Sigmoid colon (tissue), 7 donors: ENCODE data around the gene HOXA1. TPM values are rescaled to one million over a fixed set of nuclear protein-coding genes. Genes with fewer than 3 reads are reported as not detected.
A peak's percentile ranks its signal among the peaks of the same experiment; 100 is the strongest.

Source experiments
- DNase-seq: peaks from one replicate; pipeline ENCODE4 v3.0.0-alpha.2; 2019
- H3K27ac ChIP-seq, 4 donors: fragments of 200-600 bp; sonication (generic); one replicate each; pipeline ENCODE4 v1.5.1; 2016 to 2019; ENCODE audit warnings: mild to moderate bottlenecking in 1 of 4
- H3K27me3 ChIP-seq, 3 donors: fragments of 200-600 bp; sonication (generic); one replicate each; pipeline ENCODE4 v1.5.1; 2019; ENCODE audit warnings: mild to moderate bottlenecking in 1 of 3
- H3K36me3 ChIP-seq, 4 donors: fragments of 200-600 bp; sonication (generic); one replicate each; pipeline ENCODE4 v1.5.1; 2016 to 2019
- H3K4me1 ChIP-seq, 4 donors: fragments of 200-600 bp; sonication (generic); one replicate each; pipeline ENCODE4 v1.5.1; 2017 to 2019
- H3K4me3 ChIP-seq, 4 donors: fragments of 200-600 bp; sonication (generic); one replicate each; pipeline ENCODE4 v1.5.1; 2017 to 2019; ENCODE audit warnings: mild to moderate bottlenecking in 2 of 4, moderate library complexity in 1 of 4
- H3K9me3 ChIP-seq, 4 donors: fragments of 200-600 bp in 3 of 4; sonication (generic) in 3 of 4; one replicate each; pipeline versions ENCODE4 v1.5.1 to v1.6.1; 2013 to 2019
- CTCF ChIP-seq, 4 experiments: fragments of 450-650 bp in 3 of 4; fragments of 200-600 bp in 1 of 4; IDR thresholded peaks; one replicate each; pipeline ENCODE4 v1.5.1; 2016 to 2019; ENCODE audit warnings: antibody characterized with exemption in 4 of 4, mild to moderate bottlenecking in 3 of 4, moderate library complexity in 2 of 4
- EP300 ChIP-seq, 4 donors: sonication (generic); formaldehyde crosslinking; IDR thresholded peaks; one replicate each; pipeline ENCODE4 v1.6.1; 2017; ENCODE audit warnings: antibody characterized with exemption in 4 of 4
- POLR2A ChIP-seq, 2 donors: fragments of 450-650 bp; IDR thresholded peaks; one replicate each; pipeline ENCODE4 v1.6.1; 2016; ENCODE audit warnings: antibody characterized with exemption in 2 of 2, mild to moderate bottlenecking in 2 of 2, moderate library complexity in 2 of 2
- POLR2AphosphoS5 ChIP-seq, 4 donors: sonication (generic); formaldehyde crosslinking; IDR thresholded peaks; one replicate each; pipeline ENCODE4 v1.6.1; 2017; ENCODE audit warnings: antibody characterized with exemption in 4 of 4
- WGBS, 2 donors: extraction: QIAGEN DNeasy Blood & Tissue Kit; methylation state at CpG; one replicate each; pipeline ENCODE4 v1.1.7; 2013; 5-methylcytosine and 5-hydroxymethylcytosine counted together
- intact Hi-C: fragments of 100-400 bp; cut with DNase I; formaldehyde crosslinking; loops from one replicate; pipeline ENCODE4 v1.15.1; 2023
- polyA plus RNA-seq, 3 donors: library from polyadenylated mRNA; stranded (reverse); fragments of 200-250 nt; gene quantifications; one replicate each; pipeline ENCODE4 v1.2.3, GENCODE V29; 2013
- total RNA-seq, 4 donors: library from RNA; depleted of rRNA; stranded (reverse); fragments of >200 nt; gene quantifications; one replicate each; pipeline ENCODE4 v1.1.0, GENCODE V29; 2016
- donor health status: healthy with polysubstance abuse.
- donor health status: Bipolar disorder and iron deficiency.
- donor health status: healthy.

Gene HOXA1
- total and polyA plus RNA-seq, 7 donors, result 0.14 to 2.4 (median 1.1) TPM

- TF ChIP-seq CTCF (IDR thresholded peaks at IDR 0.05), result no peak
- no peak for TF ChIP-seq POLR2A (IDR thresholded peaks at IDR 0.05)
- Histone ChIP-seq H3K4me1 (peaks cover 0 to 40% (median 25%) of the 10 kb centered on the region in 4 donors), H3K9me3 (no peaks in the 10 kb centered on the region), H3K36me3 (no peaks in the 10 kb centered on the region), H3K27me3 (no peaks in the 10 kb centered on the region), H3K4me3 (peak overlapping the region; percentile 77 to 93 (median 90)), H3K27ac (peak overlapping the region; percentile 93 to 99 (median 94))
- intact Hi-C loops, result loop anchor here (5.0 to 10.0 kb wide), 3 partner anchors 413 to 1230 kb away; partner anchors contain the start of genes CBX3 and HNRNPA2B1
- WGBS, 2 donors, result 13 to 21% methylated on average over 33 of the region's 33 CpGs
- peak; percentile 70 for DNase-seq
Observed at GRCh38 chr7:27095050-27095896, 527 bp downstream of the HOXA1 start.

- 68 to 92% methylated on average over 29 of the region's 29 CpGs for WGBS, 2 donors
- peak; percentile 65 for DNase-seq
Observed at GRCh38 chr7:27094304-27095049, 1.3 kb downstream of the HOXA1 start.

GRCh38 chr7:27093184-27093895 is 2.5 kb downstream of the HOXA1 start:
- Histone ChIP-seq H3K4me3 (no peak overlapping the region), H3K27ac (no peak overlapping the region), H3K36me3 (no peaks in the 10 kb centered on the region), H3K27me3 (peaks cover under 1 to 17% (median 8%) of the 10 kb centered on the region in 3 donors), H3K9me3 (peaks cover 0 to 4% (median 0%) of the 10 kb centered on the region in 4 donors), H3K4me1 (peaks cover 0 to 21% (median 18%) of the 10 kb centered on the region in 4 donors)
- WGBS, 2 donors, result 68 to 85% methylated on average over 6 of the region's 6 CpGs
- intact Hi-C loops, result loop anchor here (10.0 kb wide), 1 partner anchor 1229 kb away; no protein-coding TSS in a partner anchor
- DNase-seq, result no peak
- TF ChIP-seq EP300 (IDR thresholded peaks at IDR 0.05), result no peak
- TF ChIP-seq CTCF (IDR thresholded peaks at IDR 0.05), result no peak
- TF ChIP-seq POLR2AphosphoS5 (IDR thresholded peaks at IDR 0.05), result no peak
- TF ChIP-seq POLR2A (IDR thresholded peaks at IDR 0.05), result no peak

More at GRCh38 chr7:27094304-27095049, 1.3 kb downstream of the HOXA1 start:
- Histone ChIP-seq H3K9me3 (no peaks in the 10 kb centered on the region), H3K36me3 (no peaks in the 10 kb centered on the region), H3K4me1 (peaks cover 0 to 32% (median 25%) of the 10 kb centered on the region in 4 donors), H3K27me3 (peaks cover 0 to 5% (median 0%) of the 10 kb centered on the region in 3 donors), H3K27ac (peak overlapping the region in 1 of 4 donors; percentile 99), H3K4me3 (no peak overlapping the region)
- TF ChIP-seq POLR2AphosphoS5 (IDR thresholded peaks at IDR 0.05) (no peak), EP300 (IDR thresholded peaks at IDR 0.05) (no peak), CTCF (IDR thresholded peaks at IDR 0.05) (no peak), POLR2A (IDR thresholded peaks at IDR 0.05) (no peak)
- intact Hi-C loops, result loop anchor here (5.0 to 10.0 kb wide), 3 partner anchors 412 to 1230 kb away; partner anchors contain the start of genes CBX3 and HNRNPA2B1

GRCh38 chr7:27092819-27093110 is 3.0 kb downstream of the HOXA1 start:
- Histone ChIP-seq H3K4me1 (peaks cover 0 to 20% (median 12%) of the 10 kb centered on the region in 4 donors), H3K27ac (no peak overlapping the region), H3K27me3 (peaks cover 6 to 22% (median 14%) of the 10 kb centered on the region in 3 donors), H3K4me3 (no peak overlapping the region), H3K9me3 (peaks cover 0 to 4% (median 0%) of the 10 kb centered on the region in 4 donors), H3K36me3 (no peaks in the 10 kb centered on the region)
- DNase-seq, result no peak
- intact Hi-C loops, result loop anchor here (10.0 kb wide), 1 partner anchor 1228 kb away; no protein-coding TSS in a partner anchor
- 80 to 88% methylated on average over 1 of the region's 1 CpG for WGBS, 2 donors
- TF ChIP-seq POLR2A (IDR thresholded peaks at IDR 0.05), result no peak
